Activated T-helper 1 cell treated with anti-CD3 and anti-CD28 coated beads, Interleukin-2, amount 50 U/mL, for 16 hours (primary cell): ENCODE measurements around the gene PRAMEF8.
"Not testable (repeated sequence)": the region's sequence is repeated elsewhere in the genome, so short reads cannot be mapped to it uniquely, and the experiment has no call there.

Source experiments
- DNase-seq, 2 donors: peaks; one replicate each; pipeline ENCODE4 v3.0.0-alpha.2; 2020; ENCODE audit warnings: low read depth in 1 of 2, low spot score in 1 of 2

The PRAMEF8 gene

GRCh38 chr1:13285037-13285436, at the start of gene PRAMEF8:
TSS of gene PRAMEF8 (minus strand) at chr1:13285137. CDS start at chr1:13284091, 1,046 bp downstream.
- DNase-seq: not testable (repeated sequence)

- not testable (repeated sequence) for DNase-seq
Measured at GRCh38 chr1:13315281-13315680, 30.3 kb upstream of the PRAMEF8 start, which contains the start of gene PRAMEF15. TSS of gene PRAMEF15 (plus strand) at chr1:13315581. CDS start at chr1:13318408, 2,827 bp downstream.

GRCh38 chr1:13303239-13303638, 18.3 kb upstream of the PRAMEF8 start, which contains the start of gene PRAMEF33:
TSS of gene PRAMEF33 (plus strand) at chr1:13303539. CDS start at chr1:13305955, 2,416 bp downstream.
- DNase-seq: not testable (repeated sequence)

GRCh38 chr1:13302197-13302596, 17.3 kb upstream of the PRAMEF8 start:
- DNase-seq: not testable (repeated sequence)

- not testable (repeated sequence) for DNase-seq
Measured at GRCh38 chr1:13298699-13299098, 13.8 kb upstream of the PRAMEF8 start.

GRCh38 chr1:13297216-13297931, 12.4 kb upstream of the PRAMEF8 start:
- not testable (repeated sequence) for DNase-seq

GRCh38 chr1:13289030-13289429, 4.1 kb upstream of the PRAMEF8 start:
- not testable (repeated sequence) for DNase-seq

GRCh38 chr1:13279617-13280016, 5.3 kb downstream of the PRAMEF8 start:
- not testable (repeated sequence) for DNase-seq

- not testable (repeated sequence) for DNase-seq
Measured at GRCh38 chr1:13277016-13277415, 7.9 kb downstream of the PRAMEF8 start.

GRCh38 chr1:13265124-13265523, 19.8 kb downstream of the PRAMEF8 start:
- DNase-seq: not testable (repeated sequence)

- not testable (repeated sequence) for DNase-seq
Measured at GRCh38 chr1:13253898-13254297, 31.0 kb downstream of the PRAMEF8 start, which contains the start of gene PRAMEF5. TSS of gene PRAMEF5 (plus strand) at chr1:13254198. CDS start at chr1:13259269, 5,071 bp downstream.

- not testable (repeated sequence) for DNase-seq
Measured at GRCh38 chr1:13247122-13247521, 37.8 kb downstream of the PRAMEF8 start.

GRCh38 chr1:13246554-13246871, 38.4 kb downstream of the PRAMEF8 start:
- not testable (repeated sequence) for DNase-seq

- not testable (repeated sequence) for DNase-seq
Measured at GRCh38 chr1:13245841-13246553, 38.9 kb downstream of the PRAMEF8 start.

- not testable (repeated sequence) for DNase-seq
Measured at GRCh38 chr1:13243536-13244263, 41.2 kb downstream of the PRAMEF8 start.

GRCh38 chr1:13239633-13240032, 45.3 kb downstream of the PRAMEF8 start:
- DNase-seq: not testable (repeated sequence)

- not testable (repeated sequence) for DNase-seq
Measured at GRCh38 chr1:13237572-13237971, 47.4 kb downstream of the PRAMEF8 start.

GRCh38 chr1:13234057-13234456, 50.9 kb downstream of the PRAMEF8 start:
- DNase-seq: not testable (repeated sequence)

GRCh38 chr1:13232056-13232455, 52.9 kb downstream of the PRAMEF8 start:
- DNase-seq: not testable (repeated sequence)
